Ammon's horn (tissue), 1 donor: ENCODE measurements around the gene ASAP2.

Experiments used
- DNase-seq: peaks from one replicate; pipeline ENCODE4 v3.0.0-alpha.2; 2016; ENCODE audit warnings: low spot score

ASAP2 gene

DNA sequence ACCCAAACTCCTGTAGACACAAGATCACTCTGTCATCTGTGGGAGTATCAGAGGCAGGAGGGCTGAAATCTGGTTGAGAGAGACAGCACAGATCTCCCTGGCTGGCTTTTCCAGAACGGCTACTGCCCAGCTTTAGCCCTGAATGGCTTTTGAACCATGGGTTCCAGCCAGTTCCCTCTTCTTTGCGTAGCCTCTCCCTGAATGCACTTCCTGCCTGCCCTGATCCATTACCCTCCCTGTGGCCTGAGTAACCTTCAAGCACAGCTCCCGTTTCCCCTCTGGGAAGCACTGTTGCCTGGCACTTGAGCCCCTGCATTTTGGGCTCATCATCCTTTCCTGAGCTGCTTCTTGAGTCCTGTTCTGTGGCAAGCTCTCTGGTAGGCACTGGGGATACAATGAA, 68.8 kb downstream of the ASAP2 start:
- DNase-seq = no peak

DNA sequence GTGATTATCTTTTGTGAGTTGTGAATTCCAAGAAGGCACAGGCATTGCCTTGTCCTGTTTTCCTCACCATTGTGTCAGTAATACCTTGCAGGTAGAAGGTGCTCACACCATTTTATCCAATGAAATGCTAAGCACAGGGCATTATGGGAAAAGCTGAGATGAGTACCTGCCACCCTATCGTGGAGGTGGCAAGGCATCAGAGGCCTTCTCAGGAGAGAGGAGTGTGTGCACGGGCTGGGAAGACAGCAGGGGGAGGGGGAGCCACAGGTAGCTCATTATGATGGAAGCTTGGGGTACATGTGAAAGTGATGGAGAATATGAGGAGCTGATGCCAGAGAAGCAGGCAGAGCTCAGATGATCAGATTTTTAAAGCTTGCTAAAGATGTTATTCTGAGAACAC, 69.5 kb downstream of the ASAP2 start:
- DNase-seq = no peak

DNA sequence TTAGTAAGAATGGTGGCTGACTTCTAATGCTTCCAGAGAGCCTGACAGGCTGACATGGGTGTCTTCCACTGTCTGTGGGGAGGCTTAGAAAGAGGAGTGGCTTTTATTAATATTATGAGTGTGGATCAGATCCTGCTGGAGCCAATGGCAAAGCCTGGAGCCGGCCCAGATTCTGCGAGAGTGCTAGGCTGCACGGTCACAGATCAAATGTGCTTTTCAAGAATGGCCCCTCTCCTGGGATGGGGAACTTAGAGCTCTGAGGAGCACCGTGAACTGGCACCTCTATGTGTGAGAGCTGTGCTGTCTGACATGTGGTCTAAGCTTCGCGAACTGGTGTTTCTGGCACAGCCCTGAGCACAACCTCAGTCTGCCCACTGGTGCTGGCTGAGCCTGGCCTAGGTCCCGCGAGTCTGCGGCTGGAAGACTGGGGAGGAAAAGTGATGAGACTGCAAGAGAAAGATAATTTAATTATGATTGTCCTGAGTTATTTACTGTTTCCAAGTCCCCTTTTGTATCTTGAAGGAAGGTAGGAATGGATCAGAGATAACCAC, 70.4 kb downstream of the ASAP2 start:
- DNase-seq = no peak

DNA sequence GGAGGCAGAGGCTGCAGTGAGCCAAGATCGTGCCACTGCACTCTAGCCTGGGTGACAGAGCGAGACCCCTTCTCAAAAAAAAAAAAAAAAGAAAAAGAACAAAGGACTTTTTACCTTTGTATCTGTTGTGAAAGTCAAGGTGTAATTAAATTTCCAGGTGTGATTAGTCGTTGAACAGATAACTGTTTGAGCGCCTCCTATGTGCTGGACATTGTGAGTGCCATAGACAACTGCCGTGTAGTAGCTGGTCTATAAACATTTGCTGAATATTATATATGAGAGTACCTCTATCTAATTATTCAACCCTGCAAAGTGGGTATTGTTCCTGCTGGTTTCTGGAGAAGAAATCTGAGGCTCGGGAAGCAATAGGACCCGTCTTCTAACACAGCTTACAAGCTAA, 71.8 kb downstream of the ASAP2 start:
- DNase-seq = no peak

DNA sequence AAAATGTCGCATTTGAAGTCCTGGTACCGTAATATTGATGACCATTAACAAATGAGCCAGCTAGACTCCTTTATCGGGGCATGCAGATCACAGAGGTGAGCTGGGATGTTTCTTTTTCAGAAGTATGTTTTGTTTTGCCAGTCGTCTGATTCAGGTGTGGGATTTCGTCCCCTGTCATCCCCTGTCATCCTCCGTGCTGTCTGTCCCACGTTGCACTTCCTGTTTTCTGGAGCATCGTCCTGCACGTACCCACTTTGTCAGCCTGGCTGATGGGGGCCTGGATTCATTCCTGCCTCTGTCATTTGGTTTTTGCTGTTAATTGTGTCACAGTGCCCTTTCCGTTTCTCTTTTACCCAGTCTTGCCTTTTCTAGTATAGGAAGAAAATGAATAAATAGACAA, 72.8 kb downstream of the ASAP2 start:
- DNase-seq = no peak

DNA sequence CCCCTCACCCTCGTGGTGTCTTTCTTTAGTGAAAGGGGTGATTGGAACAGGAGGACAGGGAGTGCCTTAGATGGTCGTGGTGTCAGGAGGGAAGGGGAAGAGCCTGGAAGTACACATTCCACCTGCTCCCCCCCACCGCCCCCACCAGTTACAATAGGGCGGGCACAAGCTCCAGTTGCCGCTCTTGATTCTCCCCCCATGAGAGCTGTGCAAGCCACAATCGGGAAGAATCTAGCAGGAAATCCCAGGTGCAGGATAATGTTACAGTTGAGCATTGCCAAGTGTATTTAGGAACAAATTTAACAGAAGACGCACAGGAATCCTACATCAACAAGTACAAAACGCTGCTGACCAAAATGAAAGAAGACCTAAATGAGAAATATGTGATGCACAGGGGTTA, 73.6 kb downstream of the ASAP2 start:
- no peak for DNase-seq

DNA sequence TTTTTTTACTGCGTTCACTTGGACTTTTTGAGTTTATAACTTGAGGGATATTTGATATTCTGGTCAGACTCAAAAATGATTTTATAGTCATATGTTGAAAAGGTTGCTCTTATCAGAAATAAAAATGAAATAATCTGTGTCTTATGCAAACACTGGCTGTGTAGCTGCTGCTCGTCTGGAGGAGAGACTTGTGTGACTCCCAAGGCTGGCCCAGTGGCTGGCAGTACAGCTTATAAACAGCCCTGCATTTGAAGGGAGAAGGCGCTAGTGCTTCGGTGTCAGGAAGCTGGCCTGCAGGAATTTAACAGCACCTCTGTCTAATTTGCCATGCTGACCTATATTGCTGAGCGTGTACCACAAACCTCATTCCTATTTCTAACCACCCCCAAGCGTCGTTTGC, 74.5 kb downstream of the ASAP2 start:
- DNase-seq = no peak

DNA sequence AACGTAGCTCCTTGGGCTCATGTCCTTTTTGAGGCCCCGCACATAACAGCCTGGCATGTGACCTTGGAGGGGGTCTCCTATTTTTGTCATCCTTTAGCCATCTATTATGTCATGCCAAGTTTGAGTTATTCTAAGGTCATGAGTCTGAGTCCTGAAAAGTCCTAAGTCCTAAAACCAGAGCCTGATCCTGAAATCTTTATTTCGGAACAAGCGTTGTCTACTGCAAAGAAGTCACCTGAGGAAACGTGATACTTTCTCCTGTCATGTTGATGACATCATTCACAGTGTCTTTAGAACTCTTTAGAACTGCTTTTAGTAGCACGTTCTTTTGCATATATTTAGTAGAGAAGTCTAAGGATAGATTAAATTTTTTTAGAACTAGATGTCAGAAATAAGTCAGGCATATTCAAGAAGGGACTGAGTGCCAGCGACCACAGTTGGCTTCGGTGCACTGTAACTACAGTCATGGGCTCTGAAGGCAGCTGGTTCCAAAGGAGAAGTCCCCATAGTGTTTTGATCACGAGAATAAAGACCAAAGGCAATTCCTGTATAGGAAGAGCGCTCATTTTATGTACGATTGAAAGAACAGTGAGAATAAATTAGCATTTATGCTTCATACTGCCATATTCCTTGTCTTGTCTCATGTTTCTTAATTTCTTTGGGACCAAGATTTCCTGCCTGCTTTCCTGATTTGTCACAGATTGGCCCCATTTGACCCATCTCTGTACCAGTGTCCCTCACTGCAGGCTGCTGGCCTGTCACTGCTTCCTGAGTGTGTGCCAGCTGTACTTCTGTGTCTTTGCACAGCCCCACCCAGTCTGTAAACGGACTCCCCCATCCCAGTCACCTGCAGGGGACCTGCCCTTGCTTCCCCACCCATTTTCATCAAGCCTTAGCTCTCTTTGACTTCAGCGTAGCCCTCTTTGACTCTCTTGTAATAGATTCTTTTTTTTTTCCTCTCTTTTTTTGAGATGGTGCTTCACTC, 75.8 kb downstream of the ASAP2 start:
- DNase-seq = no peak

DNA sequence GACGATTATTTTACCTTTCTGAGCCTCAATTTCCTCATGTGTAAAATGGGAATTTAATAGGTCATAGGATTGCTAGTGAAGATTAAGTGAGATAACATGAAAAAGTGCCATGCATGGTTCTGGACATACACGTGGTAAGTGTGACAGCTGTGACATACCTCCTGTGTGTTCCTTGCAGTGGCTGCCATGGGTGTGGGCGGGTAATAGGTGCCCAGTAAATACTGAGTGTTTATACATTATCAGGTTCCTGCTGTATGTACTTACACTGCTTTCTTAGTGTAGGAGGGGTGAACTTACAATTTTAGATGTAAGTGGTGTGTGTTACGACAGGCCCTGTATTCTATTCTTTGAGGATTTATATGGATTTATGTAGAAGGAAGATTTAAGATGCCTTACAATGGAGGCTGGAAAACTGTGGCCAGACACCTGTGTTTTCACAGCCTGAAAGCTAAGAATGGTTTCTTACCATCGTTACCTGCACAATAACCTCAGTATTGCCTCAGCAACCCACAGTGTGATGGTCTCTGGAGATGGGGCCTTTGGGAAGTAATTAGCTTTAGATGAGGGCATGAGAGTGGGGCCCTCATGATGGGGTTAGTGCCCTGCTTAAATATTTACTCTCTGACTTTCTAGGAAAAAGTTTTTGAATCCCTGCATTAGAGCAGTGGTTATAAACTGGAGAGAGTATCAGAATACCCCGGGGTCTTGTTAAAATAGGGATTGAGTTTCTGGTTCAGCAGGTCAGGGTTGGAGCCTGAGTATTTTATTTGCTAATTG, 78.1 kb downstream of the ASAP2 start:
- no peak for DNase-seq

DNA sequence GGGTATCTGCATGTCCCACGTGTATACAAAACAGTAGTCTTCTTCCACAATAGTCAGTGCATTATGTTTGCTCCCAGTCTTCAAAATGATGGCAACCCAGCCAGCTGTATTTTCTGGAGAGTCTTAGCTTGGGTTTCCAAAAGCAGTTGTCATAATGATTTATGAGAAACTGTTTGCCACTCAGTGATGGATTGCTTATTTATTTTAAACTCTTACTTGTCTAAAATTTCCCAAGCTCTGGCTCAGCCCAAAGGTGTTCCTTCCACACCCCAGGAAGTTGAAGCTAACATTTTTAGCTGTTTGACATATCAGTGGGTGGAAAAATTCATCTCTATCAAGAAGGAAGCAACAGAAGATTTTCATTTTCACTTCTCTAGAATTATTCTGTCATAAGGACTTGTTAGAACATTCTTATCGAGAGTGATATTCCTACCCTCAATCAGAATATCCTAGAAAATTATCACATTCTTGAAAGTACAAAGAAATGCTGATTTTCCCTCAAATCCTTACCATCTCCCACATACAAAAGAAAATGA, 78.8 kb downstream of the ASAP2 start:
- no peak for DNase-seq

DNA sequence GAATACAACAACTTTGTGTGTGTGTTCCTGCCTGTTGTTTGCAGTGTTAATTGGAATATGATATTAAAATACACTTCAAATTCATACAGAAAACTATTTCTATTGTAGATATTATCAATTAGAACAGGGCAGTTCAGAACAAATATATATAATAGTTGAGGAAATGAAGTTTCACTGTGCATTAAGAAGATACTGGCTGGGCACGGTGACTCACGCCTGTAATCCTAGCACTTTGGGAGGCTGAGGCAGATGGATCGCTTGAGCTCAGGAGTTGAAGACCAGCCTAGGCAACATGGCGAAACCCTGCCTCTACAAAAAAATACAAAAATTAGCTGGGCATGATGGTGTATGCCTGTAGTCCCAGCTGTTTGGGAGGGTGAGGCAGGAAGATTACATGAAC, 79.3 kb downstream of the ASAP2 start:
- DNase-seq = no peak

DNA sequence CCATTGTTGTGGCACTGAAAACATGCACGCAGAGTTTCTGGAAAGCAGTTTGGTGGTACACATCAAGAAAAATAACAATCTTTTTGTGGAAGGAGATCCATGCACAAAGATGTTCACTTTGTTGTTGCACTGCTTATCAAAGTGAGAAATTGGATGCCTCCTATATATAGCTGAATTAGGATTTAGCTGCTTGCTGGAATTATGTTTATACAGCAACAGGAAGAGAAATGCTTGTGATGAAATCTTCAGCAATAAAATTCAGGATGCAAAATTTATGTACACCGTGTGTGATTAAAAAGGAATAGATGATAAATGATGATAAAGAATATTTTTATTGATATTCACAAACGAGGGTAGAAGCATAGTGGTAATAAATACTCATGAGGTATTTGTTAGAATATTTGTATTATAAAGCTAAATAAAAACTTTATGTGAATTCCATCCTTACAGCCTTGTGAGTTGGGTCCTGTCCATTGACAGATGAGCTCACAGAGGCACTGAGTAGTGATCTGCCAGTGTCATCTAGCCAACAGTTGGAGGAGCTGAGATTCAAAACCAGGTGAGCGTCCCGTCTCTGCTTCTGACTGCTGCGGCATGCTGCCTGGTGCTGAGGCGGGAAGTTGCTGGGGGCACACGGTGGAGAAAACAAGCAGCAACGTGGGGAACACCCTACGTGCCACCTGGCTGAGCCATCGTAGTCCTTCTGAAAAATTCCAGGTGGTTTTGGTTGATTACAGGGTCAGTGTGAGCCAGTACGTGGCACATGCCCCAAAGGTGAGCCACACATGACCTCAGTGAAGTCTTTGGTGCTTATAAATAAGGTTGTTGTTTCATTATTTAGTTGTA, 80.2 kb downstream of the ASAP2 start:
- no peak for DNase-seq

DNA sequence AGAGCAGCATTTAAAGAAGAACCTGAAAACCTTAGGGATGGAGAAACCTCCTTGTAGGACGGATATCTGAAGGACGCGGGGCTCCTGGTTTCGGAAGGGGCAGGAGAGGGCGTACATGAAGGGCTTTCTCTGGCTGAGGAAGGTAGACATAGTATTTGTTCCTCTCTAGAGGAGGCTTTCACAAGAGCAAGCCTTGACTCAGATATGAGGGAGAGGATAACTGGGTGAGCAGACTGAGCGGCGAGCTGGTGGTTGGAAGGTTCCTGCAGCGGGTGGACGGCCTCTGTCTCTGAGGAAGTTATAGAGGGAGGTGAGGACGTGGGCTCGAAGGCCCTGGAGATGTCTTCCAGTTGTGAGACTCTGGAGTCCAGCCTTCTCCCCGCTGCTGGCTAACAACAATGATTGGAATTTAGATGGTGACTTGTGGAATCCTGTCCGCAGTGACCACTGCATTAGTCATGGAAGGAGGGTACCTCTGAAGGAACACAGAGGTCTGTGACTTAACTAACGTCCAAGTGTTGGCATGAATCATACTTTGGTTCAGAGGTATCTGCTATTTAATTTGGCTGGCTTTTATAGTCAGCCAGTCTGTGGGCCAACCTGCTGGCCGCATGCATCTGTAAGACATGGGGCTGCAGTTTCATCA, 80.9 kb downstream of the ASAP2 start:
- DNase-seq = no peak

DNA sequence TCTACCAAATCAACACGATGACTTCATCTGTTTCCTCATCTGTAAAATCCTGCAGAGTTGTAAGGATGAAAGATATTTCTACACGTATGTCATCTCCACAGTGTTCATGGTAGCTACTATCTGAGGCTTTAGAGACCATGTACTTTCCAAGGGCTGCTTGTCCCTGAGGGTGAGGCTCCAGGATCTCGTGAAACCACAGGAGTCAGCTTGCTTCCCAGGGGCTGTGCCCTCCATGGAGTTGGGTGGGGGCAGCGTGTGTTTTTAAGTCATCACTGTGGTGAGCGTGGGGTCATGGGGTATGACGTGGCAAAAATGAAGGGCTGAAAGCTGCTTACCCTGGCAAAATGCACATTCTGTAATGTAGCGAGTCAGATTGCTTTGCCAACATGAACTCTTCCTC, 81.6 kb downstream of the ASAP2 start:
- no peak for DNase-seq

DNA sequence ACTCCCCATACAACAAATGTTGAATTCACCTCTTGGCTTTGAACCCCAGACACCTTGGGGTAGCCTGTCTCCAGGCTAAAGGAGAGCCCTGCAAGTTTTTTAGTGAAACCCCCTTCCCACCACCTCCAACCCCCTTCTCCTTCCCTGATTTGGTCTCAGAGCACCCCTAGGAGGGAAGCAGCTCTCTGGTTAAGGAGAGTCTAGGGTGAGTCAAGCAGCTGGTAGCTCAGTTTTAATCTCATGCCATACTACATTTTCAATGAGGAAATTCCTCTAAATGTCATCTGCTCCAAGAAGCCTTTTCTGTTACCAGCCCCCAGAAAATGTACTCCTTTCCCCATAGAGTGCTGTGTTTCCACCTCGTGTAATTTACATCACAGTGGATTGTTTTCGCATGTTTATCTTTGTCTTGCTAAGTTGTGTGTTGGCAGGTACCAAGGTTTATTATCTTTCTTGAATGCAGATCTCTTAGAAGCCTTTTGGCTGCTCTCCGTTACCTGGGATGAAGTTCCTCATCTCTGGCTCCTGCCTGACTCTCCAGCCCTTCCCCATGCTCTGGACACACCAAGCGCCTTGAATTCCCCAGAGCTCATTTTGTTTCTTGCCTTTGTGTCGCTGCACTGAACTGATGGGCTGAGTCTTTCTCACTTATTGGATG, 82.2 kb downstream of the ASAP2 start:
- DNase-seq = no peak

DNA sequence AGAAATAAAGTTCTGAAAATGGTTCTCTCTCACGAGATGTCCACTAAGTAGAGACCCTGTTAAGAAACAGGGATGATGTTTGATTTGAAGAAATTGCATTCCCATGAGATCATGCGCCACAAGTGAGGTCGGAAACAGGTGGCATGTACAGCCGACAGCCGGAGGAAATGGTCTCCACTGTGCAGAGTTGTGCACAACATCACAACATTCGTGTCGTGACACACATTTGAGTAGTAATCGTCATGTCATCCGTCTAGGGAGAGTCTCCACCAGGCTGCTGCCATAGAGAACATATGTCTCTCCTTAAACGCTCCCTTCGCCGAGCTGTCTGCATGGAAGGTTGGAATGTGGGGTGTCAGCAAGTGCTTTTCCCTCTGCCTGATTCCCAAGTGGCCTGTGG, 84.7 kb downstream of the ASAP2 start:
- no peak for DNase-seq

DNA sequence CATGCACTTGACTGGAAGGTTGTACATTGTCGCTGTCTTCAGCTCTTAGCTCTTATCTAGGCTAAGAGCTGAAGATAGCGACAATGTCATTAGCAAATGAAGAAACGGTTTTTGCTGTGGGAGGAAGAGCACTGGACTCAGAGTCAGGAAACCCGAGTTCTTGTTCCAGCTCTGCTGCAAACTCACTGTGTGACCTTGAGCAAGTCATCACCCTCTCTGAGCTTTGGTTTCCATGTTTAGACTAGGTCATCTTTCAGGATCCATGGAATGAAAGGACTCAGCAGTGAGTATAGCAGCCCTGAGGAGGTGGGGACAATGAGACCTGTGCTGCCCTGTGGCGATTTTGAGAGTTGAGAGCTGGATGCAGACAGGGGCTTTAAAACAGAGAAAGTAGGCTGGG, 85.3 kb downstream of the ASAP2 start:
- DNase-seq = no peak

DNA sequence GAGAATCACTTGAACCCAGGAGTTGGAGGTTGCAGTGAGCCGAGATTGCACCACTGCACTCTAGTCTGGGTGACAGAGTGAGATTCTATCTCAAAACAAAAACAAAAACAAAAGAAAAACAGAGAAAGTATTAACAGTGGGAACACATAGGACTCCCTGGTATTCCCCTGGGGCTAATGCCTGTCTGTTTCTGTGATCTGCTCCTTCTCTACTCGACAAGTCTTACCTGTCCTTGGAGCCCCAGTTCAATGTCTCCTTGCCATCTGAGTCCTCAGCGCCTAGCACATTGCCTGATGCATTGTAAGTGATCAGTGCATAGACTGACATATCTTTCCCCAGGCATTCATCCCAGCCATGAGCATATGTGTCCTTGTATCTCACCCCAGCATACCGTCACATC, 85.8 kb downstream of the ASAP2 start:
- no peak for DNase-seq

DNA sequence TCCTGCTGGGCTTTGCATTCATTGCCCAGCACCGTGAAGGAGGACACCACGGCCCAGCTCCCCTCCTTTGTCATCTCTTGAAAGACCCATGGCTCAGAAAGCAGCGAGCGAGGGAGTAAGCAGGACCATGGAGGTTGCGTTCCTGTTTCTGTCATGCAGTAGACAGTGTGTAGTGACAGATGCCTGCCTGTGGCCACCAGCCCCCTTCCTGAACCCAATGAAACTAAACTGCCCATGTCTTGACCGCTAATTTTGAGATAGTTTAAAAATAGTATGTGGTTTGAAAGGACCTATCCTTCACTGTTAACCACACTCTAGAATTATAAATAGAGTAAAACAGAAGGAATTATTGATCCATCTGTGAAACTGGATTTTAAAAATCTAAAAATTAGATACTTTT, 88.2 kb downstream of the ASAP2 start:
- no peak for DNase-seq

DNA sequence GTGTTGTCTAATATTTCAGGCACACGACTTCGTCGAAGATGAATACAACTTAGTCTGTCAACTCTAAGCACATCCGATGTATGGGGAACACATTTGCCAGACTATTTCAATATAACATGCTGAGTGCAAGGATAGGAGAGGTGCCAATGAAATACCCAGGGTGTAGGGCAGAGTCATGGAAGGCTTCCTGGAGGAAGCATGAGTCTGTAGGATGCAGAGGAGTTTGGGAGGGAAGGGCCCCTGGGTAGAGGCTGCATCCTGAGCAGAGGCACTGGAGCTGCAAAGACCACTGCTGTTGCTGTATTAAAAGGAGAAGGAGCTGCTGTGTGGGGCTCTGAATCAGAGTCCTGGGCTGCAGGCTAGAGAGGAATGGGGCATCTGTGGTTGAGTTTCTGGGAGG, 89.9 kb downstream of the ASAP2 start:
- DNase-seq = no peak

DNA sequence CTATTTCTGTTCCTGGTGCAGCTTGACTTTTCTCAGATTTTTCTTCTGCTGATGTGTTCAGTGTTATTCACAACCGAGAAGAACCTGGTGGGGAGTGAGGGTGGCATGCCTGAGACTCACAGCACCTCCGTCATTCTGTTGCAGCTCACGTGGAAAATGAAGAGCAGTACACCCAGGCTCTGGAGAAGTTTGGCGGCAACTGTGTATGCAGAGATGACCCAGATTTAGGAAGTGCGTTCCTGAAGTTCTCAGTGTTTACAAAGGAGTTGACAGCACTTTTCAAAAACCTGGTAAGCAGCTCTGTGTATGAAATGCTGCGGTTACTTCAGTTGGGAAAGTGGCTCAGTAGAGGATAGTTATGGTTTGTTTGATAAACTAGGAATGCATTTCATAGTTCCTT, 90.5 kb downstream of the ASAP2 start:
- DNase-seq = no peak
